NCI-H510A (cell line): ENCODE results near the gene APOBEC3F.
"Not testable (repeated sequence)": the region's sequence is repeated elsewhere in the genome, so short reads cannot be mapped to it uniquely, and the experiment has no call there.

Source experiments
- DNase-seq: peaks from one replicate; lab custom pipeline; 2025; lab: John Stamatoyannopoulos, UW

The APOBEC3F gene

DNA sequence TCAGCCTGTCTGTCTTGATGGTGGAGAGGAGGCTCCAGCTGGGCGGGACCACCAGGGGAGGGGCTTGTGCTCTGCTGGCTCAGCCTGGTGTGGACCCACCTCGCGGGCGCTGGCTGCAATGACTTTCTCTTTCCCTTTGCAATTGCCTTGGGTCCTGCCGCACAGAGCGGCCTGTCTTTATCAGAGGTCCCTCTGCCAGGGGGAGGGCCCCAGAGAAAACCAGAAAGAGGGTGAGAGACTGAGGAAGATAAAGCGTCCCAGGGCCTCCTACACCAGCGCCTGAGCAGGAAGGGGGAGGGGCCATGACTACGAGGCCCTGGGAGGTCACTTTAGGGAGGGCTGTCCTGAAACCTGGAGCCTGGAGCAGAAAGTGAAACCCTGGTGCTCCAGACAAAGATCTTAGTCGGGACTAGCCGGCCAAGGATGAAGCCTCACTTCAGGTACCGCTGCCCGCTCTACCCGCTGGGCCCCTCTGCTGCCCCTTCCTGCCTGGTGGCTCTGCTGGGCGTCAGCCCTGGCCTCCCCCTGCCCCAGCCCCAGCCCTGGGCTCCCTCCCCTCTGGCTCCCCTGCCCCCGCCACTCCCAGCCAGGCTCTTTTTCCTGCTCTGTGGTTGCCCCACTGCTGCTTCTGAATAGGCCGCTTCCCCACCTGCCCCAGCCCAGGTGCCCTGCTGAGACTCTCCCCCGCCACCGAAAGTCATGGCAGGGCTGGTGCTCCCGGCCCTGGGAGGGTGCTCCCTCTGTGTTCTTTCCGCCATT, at the start of gene APOBEC3F:
Gene APOBEC3F, plus strand, starts transcription at position 327 of the 759 bp plus-strand sequence. Its CDS starts 97 bp downstream, at position 424.
- DNase-seq, result not testable (repeated sequence)

DNA sequence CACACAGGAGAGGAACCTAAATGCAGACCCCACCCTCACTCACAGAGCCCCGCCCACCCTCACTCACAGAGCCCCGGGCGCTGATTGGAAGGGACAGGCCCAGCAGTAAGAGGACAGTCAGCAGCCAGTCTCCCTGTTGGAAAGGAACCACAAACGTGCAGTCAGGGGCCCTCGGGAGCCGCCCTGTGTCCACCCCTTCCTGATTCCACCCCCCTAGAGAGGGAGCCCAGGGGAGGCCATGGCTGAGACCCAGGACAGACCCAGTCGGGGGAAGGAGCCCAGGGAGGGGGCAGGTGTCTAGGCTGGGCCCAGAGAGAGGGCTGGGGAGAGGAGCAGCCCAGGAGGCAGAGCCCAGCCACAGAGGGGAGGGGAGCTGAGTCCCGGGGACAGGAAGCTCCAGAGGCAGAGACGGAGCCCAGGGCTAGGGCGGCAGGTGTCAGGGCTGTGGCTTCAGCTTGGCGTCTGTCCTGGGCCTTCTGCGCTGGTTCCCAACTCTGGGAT, 47.7 kb upstream of the APOBEC3F start:
- DNase-seq, result peak; percentile 55

DNA sequence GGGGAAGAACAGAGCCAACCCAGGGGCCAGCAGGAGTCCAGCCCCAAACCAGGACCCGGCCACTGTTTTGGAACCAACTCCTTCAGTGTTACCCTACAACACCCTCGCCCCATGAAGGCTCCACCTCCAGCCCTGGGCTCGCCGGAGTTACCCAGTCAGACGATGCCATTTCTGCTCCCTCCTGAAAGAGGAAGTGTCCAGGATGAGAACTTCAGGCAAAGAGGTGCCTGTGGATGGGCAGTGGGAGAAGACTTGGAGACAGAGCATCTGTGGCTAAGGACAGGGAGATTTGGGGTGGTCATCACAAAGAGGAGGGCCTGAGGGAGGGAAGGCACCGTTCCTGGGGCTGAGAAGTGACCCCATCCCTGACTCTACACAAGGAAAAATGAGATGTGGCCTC, 44.6 kb upstream of the APOBEC3F start:
- DNase-seq, result no peak

DNA sequence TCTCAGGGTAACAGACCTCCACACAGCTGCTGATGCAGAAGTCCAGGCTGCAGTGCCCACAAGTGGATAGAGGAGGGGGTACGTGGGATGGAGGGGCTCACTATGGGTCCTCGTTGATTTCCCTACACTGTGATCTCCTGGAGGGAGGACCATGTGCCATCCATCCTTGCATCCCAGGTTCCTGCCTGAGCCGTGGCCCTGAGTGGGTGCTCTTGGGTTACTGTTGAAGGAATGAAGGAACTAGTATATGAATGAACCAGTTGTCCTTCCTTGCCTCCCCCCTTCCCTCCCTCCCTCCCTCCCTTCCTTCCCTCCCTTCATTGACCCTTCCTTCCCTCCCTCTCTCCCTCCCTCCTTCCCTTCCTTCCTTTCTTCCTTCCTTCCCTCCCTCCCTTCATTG, 43.1 kb upstream of the APOBEC3F start:
- no peak for DNase-seq

DNA sequence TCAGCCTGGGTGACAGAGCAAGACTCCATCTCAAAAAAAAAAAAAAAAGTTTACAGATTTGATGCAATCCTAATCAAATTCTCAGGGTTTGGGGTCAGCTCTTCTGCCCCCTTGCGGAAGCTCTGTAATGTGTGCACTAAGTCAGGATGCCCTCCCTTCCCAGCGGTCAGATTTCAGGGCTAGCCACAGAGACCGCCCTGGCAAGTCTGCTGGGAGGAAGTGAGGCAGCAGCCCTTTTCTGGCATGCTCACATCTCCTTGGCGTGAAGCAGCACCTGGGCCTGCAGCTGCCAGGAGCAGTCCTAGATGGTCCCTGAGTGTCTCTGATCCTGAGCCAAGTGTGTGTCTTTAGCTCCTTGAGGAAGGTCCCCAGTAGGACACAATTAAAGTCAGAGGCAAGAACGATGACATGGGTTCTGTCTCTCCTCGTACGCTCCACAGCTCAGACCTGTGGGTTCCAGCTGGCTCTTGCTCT, 37.5 kb upstream of the APOBEC3F start:
- DNase-seq, result no peak

DNA sequence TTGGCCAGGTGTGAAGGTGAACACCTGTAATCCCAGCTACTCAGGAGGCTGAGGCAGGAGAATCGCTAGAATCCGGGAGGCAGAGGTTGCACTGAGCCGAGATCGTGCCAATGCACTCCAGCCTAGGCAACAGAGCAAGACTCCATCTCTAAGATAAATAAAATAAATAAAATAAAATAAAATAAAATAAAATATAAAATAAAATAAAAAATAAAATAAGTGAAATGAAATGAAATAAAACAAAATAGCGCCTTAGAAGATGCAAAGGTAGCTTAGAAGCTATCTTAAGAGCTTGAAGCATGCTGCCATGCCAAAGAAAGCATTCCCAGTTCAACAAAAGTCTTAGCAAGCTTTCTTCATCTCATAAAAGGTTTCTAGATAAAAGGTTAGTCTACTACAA, 33.5 kb upstream of the APOBEC3F start:
- DNase-seq, result no peak

DNA sequence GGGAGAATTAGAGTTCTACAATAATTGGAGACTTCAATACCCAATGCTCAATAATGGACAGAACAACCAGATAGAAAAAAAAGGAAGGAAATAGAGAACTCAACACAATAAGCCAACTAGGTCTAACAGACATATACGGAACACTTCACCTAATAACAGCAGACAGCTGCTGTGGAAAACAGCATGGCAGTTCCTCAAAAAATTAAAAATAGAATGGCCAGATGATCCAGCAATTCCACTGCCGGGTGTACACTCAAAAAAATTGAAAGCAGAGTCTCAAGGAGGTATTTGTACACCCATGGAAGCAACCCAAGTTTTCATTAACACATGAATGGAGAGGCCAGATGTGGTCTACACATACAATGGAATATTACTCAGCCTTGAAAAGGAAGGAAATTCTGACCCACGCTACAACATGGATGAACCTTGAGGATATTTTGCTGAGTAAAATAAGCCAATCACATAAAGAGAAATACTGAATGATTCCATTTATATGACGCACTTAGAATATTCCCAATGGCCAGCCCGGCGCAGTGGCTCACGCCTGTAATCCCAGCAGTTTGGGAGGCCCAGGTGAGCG, 32.3 kb upstream of the APOBEC3F start:
- not testable (repeated sequence) for DNase-seq

DNA sequence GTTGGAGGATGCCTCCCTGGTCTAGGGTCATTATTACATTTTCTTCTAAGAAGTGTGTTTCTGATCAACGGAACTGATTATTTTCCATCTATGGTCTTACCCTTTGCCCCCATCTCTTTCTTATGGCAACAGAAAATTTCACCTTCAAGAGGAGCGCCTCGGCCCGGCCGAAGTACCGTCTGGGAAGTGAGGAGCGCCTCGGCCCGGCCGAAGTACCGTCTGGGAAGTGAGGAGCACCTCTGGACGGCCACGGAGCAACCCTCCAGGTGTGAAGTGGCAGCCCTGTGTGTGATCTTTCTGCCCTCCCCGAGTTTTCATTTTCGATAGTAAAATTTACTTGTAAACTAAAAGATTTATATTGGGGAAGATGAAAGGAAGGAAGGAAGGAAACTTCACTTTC, 29.7 kb upstream of the APOBEC3F start:
- no peak for DNase-seq

DNA sequence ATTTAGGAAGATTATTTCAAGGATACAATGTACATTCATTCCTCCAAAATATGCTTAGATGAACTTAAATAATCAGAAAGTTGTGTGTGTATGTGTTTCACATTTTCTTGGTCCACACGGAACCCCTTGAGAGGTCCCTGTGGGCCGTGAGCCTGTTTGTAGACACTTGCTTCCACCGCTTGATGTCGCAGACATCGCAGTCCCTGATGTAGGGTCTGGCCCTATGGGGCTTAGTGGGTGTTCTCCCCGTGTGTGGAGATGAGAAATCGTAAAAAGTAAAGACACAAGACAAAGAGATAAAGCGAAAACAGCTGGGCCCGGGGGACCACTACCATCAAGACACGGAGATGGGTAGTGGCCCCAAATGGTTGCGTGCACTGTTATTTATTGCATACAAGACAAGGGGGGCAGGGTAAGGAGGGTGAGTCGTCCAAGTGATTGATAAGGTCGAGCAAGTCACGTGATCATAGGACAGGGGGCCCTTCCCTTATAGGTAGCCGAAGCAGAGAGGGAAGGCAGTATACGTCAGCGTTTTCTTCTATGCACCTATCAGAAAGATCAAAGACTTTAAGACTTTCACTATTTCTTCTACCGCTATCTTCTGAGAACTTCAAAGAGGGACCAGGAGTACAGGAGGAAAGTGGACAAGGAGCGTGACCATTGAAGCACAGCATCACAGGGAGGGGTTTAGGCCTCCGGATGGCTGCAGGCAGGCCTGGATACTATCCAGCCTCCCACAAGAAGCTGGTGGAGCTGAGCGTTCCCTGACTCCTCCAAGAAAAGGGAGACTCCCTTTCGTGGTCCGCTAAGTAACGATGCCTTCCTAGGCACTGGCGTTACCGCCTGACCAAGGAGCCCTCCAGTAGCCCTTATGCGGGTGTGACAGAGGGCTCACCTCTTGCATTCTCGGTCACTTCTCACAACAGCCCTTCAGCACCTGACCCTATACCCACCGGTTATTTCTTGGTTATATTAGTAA, 27.8 kb upstream of the APOBEC3F start:
- DNase-seq, result no peak

DNA sequence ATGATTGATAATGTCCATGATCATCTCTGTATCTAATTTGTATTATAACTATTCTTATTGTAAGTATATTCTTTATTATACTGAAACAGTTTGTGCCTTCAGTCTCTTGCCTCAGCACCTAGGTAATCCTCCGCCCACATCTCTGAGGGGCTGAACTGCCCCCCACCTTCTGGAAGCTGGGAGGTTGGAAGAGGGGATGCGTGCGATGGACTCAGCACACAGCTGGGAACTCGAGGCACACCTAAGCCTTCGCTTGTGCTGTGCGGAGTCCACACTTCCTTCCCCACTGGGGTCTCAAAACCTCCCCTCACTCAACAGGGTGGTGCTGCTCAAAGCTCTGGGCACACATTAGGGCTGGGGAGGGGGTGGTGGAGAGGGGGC, 27.1 kb upstream of the APOBEC3F start:
- not testable (repeated sequence) for DNase-seq

DNA sequence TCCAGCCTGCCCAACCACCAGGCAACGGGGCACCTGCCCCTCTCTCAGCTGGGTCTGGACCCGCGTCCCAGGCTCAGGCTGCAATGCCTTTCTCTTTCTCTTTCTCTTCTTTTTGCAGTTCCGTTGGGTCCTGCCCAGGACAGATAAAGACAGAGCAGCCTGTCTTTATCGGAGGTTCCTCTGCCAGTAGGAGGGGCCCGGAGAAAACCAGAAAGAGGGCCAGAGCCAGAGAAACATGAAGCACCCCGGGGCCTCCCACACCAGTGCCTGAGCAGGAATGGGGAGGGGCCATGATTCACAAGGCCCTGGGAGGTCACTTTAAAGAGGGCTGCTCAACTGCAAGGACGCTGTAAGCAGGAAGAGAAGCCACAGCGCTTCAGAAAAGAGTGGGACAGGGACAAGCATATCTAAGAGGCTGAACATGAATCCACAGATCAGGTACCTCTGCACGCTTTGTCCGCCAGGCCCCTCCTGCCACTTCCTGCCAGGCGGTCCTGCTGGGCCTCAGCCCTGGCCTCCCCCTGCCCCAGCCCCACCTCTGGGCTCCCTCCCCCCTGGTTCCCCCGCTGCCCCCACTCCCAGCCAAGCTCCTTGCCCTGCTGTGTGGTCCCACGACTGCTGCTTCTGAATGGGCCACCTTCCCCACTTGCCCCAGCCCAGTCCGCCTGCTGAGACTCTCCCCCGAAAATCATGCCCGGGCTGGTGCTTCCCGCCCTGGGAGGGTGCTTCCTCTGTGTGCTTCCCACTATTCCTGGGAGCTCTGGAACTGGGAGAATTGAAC, 26.5 kb upstream of the APOBEC3F start, which contains the start of gene APOBEC3C:
Gene APOBEC3C, plus strand, starts transcription at position 316 of the 781 bp plus-strand sequence. Its CDS starts 106 bp downstream, at position 422.
- peak; percentile 62 for DNase-seq

DNA sequence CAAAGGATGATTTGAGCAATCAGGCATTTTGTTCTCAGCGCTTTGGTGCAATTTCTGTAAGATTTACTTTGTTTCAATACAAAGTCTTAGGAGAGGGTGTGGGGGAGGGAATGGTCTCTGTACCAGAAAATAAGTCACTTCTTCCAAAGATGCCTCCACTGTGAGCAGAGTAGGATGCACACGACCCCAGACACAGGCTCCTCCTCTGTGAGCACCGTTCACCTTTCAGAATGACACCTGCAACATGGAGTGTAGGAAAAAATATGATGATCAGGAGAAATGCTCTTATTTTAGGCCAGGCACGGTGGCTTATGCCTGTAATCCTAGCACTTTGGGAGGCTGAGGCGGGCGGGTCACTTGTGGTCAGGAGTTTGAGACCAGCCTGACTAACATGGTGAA, 25.9 kb upstream of the APOBEC3F start:
- not testable (repeated sequence) for DNase-seq

DNA sequence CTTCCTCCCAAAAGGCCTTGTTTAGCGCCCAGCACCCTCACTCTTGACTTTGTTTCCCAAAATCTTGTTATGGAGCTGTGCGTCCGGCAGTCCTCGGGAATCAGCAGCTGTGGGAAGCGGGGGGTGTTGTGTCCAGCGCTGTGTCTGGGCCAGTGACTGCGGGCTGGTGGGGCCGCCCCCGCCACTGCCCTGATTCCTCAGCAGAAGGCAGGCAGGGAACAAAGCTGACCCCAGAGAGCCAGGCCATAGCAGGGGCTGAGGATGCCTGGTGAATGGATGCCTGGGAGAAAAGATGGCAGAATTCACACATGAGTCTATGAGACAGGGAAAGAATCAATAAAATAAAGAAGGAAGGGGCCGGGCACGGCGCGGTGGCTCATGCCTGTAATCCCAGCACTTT, 24.1 kb upstream of the APOBEC3F start:
- DNase-seq, result no peak

DNA sequence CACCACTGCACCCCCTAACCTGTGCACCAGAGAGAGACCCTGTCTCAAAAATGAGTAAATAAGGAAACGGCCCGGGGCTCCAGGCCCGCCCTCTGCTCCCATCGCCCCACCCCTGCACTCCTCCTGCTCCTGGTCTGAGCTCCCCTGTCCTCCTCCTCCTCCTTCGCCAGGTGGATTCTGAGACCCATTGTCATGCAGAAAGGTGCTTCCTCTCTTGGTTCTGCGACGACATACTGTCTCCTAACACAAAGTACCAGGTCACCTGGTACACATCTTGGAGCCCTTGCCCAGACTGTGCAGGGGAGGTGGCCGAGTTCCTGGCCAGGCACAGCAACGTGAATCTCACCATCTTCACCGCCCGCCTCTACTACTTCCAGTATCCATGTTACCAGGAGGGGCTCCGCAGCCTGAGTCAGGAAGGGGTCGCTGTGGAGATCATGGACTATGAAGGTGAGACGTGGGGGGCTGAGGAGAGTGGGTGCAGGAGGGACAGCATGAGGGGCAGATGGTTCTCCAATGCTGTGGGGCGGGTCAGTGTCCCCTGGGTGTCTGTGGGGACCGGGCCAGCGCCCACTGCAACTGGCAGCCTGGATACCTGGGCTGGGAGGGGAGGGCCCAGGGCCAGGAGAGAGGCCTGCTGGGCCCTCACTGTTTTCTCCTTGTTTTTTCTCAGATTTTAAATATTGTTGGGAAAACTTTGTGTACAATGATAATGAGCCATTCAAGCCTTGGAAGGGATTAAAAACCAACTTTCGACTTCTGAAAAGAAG, 22.9 kb upstream of the APOBEC3F start:
- no peak for DNase-seq

DNA sequence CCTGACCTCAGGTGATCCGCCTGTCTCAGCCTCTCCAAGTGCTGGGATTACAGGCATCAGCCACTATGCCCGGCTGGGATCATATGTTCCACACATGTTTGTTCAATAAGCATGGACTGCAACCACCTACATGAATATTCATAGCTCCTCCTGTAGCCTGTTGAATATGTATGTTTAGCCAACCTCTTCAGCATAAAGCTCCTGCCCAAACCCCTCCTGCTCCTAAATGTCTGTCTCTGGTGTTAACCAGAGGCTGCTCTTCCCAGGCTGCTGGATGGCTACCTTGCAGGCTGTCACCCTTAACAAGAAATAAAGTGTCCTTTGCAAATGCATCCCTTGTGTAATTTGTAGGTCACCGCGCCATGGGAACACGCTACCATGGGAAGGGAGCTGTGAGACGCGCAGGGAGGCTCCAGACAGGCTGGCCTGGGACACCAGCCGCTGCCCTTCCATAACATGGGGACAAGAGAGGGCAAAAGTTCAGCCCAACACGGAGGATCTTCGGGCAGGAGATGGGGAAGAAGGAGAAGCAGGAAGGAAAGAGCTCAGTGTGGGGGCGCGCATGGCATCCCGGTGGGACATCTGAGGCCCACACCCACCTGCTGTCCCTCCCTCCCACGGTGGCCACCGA, 20.5 kb upstream of the APOBEC3F start:
- DNase-seq, result not testable (repeated sequence)

DNA sequence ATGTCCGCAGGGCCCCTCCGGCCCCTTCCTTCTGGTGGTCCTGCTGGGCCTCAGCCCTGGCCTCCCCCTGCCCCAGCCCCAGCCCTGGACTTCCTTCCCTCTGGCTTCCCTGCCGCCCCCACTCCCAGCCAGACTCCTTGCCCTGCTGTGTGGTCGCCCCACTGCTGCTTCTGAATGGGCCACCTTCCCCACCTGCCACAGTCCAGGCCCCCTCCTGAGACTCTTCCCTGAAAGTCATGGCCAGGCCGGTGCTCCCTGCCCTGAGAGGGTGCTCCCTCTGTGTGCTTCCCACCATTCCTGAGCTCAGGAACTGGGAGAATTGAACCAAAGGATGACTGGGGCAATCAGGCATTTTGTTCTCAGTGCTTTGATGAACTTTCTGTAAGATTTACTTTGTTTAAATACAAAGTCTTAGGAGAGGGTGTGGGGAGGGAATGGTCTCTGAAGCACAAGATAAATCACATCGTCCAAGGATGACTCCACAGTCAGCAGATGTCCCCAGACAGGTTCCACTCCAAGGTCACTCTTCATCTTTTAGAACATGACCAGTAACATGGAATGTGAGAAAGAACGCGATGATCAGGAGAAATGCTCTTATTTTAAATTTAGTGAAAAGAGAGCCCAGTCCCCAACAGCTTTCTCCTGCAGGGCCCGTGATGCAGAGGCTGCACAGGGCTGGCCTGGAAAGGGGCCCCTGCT, 19.0 kb upstream of the APOBEC3F start:
- DNase-seq, result no peak

DNA sequence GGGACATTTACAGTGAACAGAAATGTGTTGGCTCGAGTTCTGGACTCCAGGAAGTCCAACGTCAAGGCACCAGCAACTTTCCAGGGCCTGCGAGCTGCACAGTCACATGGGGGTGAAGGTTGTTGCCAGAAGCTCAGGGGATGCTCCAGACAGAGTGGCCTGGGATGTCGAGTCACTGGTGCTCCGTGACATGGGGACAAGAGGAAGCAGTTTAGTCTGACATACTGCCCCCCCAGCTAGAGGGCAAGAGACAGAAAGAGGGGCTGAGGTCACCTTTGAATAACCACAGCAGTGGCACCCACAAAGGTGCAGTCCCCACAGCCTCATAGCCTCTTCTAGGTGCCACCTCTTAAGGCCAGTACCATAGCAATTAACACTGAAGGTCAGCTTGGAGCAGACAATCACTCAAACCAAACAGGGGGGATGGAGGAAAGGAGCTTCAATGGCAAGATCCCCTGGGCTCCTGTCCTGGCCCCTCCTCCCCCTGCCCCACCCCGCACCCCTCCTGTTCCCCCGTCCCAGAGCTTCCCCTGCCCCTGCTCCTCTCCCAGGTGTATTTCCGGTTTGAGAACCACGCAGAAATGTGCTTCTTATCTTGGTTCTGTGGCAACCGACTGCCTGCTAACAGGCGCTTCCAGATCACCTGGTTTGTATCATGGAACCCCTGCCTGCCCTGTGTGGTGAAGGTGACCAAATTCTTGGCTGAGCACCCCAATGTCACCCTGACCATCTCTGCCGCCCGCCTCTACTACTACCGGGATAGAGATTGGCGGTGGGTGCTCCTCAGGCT, 15.9 kb upstream of the APOBEC3F start:
- DNase-seq, result no peak

DNA sequence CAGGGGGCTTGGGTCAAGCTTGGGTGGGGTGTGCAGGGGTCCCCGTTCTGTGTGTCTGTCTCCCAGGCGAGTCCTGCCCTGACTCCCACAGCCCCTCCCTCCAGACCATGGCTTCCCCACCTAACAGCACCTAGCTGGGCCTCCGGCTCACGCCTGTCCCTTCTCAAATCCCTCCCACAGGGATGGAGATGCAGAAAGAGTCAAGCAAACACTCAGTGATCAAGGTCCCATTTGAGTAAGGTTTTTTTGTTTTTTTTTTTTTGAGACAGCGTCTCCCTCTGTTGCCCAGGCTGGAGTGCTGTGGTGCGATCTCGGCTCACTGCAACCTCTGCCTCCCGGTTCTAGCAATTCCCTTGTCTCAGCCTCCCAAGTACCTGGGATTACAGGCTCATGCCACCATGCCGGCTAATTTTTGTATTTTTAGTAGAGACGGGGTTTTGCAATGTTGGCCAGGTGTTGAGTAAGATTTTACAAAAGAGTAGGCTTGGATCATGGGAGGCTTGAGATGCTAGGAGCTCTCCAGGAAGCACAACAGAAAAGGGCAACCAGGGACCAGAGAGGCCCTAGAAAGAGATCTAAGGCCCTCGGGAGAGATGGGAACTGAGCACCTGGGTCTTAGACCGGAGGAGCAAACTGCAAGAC, 14.0 kb upstream of the APOBEC3F start:
- no peak for DNase-seq
